Omental fat pad (tissue), 4 donors: ENCODE data around the gene LITAF. TPM values are rescaled to one million over a fixed set of nuclear protein-coding genes. Genes with fewer than 3 reads are reported as not detected.

Experiments
- ATAC-seq: fragments of 150-250 bp; one replicate; pipeline ENCODE4 v1.9.1; 2016; ENCODE audit warnings: mild to moderate bottlenecking, moderate library complexity; ENCODE audit not compliant: low FRiP score
- DNase-seq: peaks from one replicate; pipeline ENCODE4 v3.0.0-alpha.2; 2019; ENCODE audit warnings: low spot score
- CTCF ChIP-seq, 3 donors: fragments of 450-650 bp; IDR thresholded peaks; one replicate each; pipeline ENCODE4 v1.5.1; 2016 to 2017; ENCODE audit warnings: antibody characterized with exemption in 3 of 3, mild to moderate bottlenecking in 3 of 3, moderate library complexity in 2 of 3
- total RNA-seq, 4 donors: library from RNA; depleted of rRNA; stranded (reverse); fragments of >200 nt; gene quantifications; one replicate each; pipeline ENCODE4 v1.1.0, GENCODE V29; 2016

LITAF gene
- total RNA-seq, 4 donors from 2014 or later: 69.8 to 196 (median 103) TPM

DNA sequence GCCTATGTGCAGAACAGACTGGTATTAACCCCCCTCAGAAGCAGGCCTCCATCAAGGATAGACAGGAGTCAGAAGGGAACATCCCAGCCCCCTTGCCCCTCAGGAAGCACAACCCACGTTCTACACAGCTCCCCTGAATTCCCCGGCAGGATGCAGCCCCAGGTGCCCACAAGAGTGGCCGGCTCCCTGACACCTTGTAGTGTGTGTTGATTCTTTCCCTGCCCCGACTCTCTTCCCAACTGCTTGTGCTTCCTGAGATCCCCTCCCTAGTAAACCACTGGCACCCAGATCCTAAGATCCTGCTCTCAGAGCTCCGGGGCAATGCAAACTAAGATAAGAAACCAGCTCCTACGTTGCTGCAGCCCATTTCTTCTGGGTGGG is 34.8 kb upstream of the LITAF start:
- DNase-seq (no peak), ATAC-seq (no peak)

DNA sequence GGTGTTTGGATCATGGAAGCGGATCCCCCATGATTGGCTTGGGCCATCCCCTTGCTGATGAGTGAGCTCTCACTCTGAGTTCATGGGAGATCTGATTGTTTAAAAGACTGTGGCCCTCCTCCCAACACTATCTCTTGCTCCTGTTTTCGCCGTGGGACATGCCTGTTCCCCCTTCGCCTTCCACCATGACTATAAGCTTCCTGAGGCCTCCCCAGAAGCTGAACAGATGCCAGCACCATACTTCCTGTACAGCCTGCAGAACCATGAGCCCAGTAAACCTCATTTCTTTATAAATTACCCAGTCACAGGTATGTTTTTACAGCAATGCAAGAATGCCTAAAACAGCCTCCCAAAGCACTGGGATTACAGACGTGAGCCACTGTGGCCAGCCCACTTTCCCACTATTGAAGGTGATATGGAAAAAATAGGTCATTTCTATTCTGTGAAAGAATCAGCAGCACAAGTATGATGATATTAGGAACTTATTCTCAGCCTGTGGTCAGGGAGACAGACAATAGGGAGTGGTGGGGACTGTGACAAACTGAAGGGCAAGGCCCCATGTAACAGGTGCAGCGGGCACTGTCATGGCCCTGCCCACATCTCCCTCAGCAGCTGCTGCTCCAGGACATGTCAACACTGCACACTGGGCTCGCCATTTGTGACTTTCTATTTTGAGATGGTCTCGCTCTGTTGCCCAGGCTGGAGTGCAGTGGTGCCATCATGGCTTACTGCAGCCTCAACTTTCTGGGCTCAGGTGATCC is 33.7 kb upstream of the LITAF start:
- ATAC-seq: no peak
- DNase-seq: no peak
- no peak for TF ChIP-seq CTCF (IDR thresholded peaks at IDR 0.05)

More for the DNA sequence above, 34.8 kb upstream of the LITAF start:
- no peak for TF ChIP-seq CTCF (IDR thresholded peaks at IDR 0.05)

- no peak for TF ChIP-seq CTCF (IDR thresholded peaks at IDR 0.05)
- ATAC-seq (no peak), DNase-seq (no peak)
Measured at GRCh38 chr16:11619327-11619851, 32.7 kb upstream of the LITAF start.

GRCh38 chr16:11618107-11618717 is 31.5 kb upstream of the LITAF start:
- ATAC-seq (no peak), DNase-seq (no peak)
- TF ChIP-seq CTCF (IDR thresholded peaks at IDR 0.05): no peak

GRCh38 chr16:11615748-11616447 is 29.2 kb upstream of the LITAF start:
- DNase-seq (no peak), ATAC-seq (no peak)

DNA sequence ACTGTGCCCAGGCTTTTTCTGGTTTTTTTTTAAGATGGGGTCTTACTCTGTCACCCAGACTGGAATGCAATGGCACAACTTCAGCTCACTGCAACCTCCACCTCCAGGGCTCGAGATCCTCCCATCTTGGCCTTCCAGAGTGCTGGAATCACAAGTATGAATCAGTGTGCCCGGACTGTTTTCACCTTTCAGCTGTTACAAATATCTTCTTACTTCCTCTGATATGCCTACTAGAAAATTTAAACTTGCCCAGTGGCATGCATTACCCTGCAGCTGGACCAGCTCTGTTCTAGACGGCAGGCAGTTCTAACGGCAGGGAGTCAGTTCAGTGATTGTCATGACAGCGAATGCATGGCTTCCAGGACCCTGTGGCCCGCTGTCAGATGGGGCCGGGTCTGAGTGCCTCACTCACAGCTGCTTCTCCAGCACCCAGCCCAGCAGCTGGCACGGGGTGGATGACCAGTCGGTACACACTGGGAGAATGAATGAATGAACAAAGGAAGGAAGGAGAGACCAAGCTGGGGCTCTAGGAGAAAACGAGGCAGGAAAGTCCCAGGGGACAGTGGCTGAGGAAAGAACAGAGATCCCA is 28.0 kb upstream of the LITAF start:
- no peak for ATAC-seq
- no peak for TF ChIP-seq CTCF (IDR thresholded peaks at IDR 0.05)
- DNase-seq: no peak

More at GRCh38 chr16:11615748-11616447, 29.2 kb upstream of the LITAF start:
- TF ChIP-seq CTCF (IDR thresholded peaks at IDR 0.05): no peak
